ENCODE measurements around the gene PPFIBP1. TPM values are rescaled to one million over a fixed set of nuclear protein-coding genes. Genes with fewer than 3 reads are reported as not detected.
A peak's percentile ranks its signal among the peaks of the same experiment; 100 is the strongest.

PPFIBP1 gene
- total and polyA plus RNA-seq, 2 of the 13 experiments (the other 11 are each of a cell fraction or from before 2014, with no cell fraction given): 16.2 to 21.8 TPM

GRCh38 chr12:27666510-27666909 lies 142.5 kb downstream of the PPFIBP1 start (continued):
- no peak for TF ChIP-seq PBX3 (CRISPR knock-in tag; IDR thresholded peaks at IDR 0.05; ENCODE audit: borderline replicate concordance)
- TF ChIP-seq ZFP36 (IDR thresholded peaks at IDR 0.05; ENCODE audit: borderline replicate concordance, low read depth, low read length, partially characterized antibody): no peak
- TF ChIP-seq KDM6A (CRISPR knock-in tag; IDR thresholded peaks at IDR 0.05; ENCODE audit: low read depth): no peak
- no peak for TF ChIP-seq HNRNPH1 (optimal IDR thresholded peaks at IDR 0.05; ENCODE audit: low read depth, low read length)
- peak in 1 of 2 experiments; percentile 15; a peak in 1 of 4 replicates for TF ChIP-seq EP300 (IDR thresholded peaks at IDR 0.05; ENCODE audit: low read depth in 2 of 2, low read length in 2 of 2)
- no peak for TF ChIP-seq EP300 (CRISPR knock-in tag; IDR thresholded peaks at IDR 0.05; ENCODE audit: borderline replicate concordance)

- ChIA-PET POLR2A (no interaction called here), CTCF (ENCODE audit: low intra/inter-chr PET ratio, low total read pairs) (no interaction called here)
- no peak for FAIRE-seq
- no TSS peak for BruUV-seq (replicated peaks)
- no peaks in the 10 kb centered on the region for H3K27me3 ChIP-seq (ENCODE audit: control insufficient read depth in 1 of 2, insufficient read depth in 2 of 2, low read length in 2 of 2)
- no peaks in the 10 kb centered on the region for H3K79me2 ChIP-seq (ENCODE audit: insufficient read depth, low read length)
- H3K4me2 ChIP-seq (ENCODE audit: low read depth, low read length): no peak overlapping the region
- intact Hi-C loops (cut with micrococcal nuclease; ENCODE audit: unreplicated experiment) (no loop called here), in situ Hi-C loops (cut with HindIII; ENCODE audit: extremely low pct_ligation_motif_present, low pct_unique_long_range_greater_than_20kb) (no loop called here)
- no peaks in the 10 kb centered on the region for H4K20me1 ChIP-seq (ENCODE audit: insufficient read depth, low read length)
- H3K9me3 ChIP-seq (ENCODE audit: low read length): no peaks in the 10 kb centered on the region
- peaks cover 5 to 14% of the 10 kb centered on the region in 2 experiments; a peak in 4 of 5 replicates for H3K36me3 ChIP-seq (replicated peaks in 1 of 2; ENCODE audit: control insufficient read depth in 1 of 2, insufficient read depth in 2 of 2, low read length in 2 of 2)
- no peak overlapping the region for H2AFZ ChIP-seq (ENCODE audit: low read length)
- H3K27ac ChIP-seq (ENCODE audit: extremely low read length, insufficient read depth, low read length): no peak overlapping the region
- WGBS (ENCODE audit: low lambda C conversion rate): 97% methylated on average over 5 of the region's 6 CpGs
- peaks cover 18% of the 10 kb centered on the region for H3K4me1 ChIP-seq (ENCODE audit: insufficient read depth, low read length)
- no peak for TF ChIP-seq THAP7 (CRISPR knock-in tag; IDR thresholded peaks at IDR 0.05)
- peak; percentile 34 to 47 for TF ChIP-seq MAFK (conservative IDR thresholded peaks at IDR 0.05 in 1 of 2, IDR thresholded peaks at IDR 0.05 in 1 of 2; ENCODE audit: low read length in 2 of 2)
- no peak for TF ChIP-seq KDM5A (IDR thresholded peaks at IDR 0.05; ENCODE audit: borderline replicate concordance, low read length)
- DNase-seq (ENCODE audit: low spot score): no peak
- no peak overlapping the region for H3K4me3 ChIP-seq (replicated peaks in 1 of 3; ENCODE audit: insufficient read depth in 1 of 3, low read depth in 2 of 3, low read length in 3 of 3)
- H3K9ac ChIP-seq (ENCODE audit: insufficient read depth, low read depth, low read length): no peak overlapping the region
- ATAC-seq: no peak
These were observed 143.5 kb downstream of the PPFIBP1 start for GRCh38 chr12:27667540-27667939.
